GM18508 (cell line): ENCODE data around the gene TSKU.
"Not testable (repeated sequence)": the region's sequence is repeated elsewhere in the genome, so short reads cannot be mapped to it uniquely, and the experiment has no call there.

Source experiments
- ATAC-seq: cut with Tn5 transposase; IDR thresholded peaks from one replicate; pipeline ENCODE4 v1.9.1; 2021; ENCODE audit warnings: moderate number of reproducible peaks; ENCODE audit not compliant: insufficient read depth, unreplicated experiment

The TSKU gene

GRCh38 chr11:76786441-76787014 is 3.4 kb downstream of the TSKU start:
- ATAC-seq = no peak

- no peak for ATAC-seq
Observed at GRCh38 chr11:76787271-76787670, 4.1 kb downstream of the TSKU start.

- no peak for ATAC-seq
Observed at GRCh38 chr11:76787911-76788596, 4.9 kb downstream of the TSKU start.

GRCh38 chr11:76788661-76789442 is 5.7 kb downstream of the TSKU start:
- ATAC-seq = no peak

DNA sequence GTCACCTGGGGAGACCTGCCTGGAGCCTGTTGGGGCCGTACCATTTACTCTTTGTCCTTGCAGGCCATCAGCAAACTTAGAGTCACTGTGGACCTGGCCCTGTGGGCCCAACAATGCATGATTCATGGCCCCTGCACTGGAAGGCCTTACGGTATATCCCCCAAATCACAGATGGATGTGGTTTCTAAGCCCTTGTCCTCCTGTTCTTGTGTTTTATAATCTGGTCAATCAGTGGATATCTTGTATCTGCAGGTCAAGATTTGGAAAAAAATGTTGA is 6.2 kb downstream of the TSKU start:
- no peak for ATAC-seq

- ATAC-seq = no peak
Observed at GRCh38 chr11:76790251-76790650, 7.1 kb downstream of the TSKU start.

DNA sequence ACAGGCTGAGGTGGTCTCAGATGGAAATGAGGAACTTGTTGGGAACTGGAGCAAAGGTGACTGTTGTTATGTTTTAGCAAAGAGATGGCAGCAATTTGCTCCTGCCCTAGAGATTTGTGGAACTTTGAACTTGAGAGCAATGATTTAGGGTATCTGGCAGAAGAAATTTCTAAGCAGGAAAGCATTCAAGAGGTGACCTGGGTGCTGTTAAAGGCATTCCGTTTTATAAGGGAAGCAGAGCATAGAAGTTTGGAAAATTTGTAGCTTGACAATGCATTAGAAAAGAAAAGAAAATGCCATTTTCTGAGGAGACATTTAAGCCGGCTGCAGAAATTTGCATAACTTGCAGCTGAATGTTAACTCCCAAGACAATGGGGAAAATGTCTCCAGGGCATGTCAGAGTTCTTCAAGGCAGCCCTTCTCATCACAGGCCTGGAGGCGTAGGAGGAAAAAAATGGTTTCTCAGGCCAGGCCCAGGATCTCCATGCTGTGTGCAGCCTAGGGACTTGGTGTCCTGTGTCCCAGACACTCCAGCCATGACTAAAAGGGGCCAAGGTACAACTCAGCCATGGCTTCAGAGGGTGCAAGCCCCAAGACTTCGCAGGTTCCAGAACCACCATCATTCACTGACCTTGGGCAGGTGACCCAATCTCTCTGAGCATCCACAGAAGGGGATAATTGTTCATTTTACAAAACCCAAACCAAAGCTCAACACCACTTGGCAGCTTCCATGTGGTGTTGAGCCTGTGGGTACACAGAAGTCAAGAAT is 8.0 kb downstream of the TSKU start:
- not testable (repeated sequence) for ATAC-seq

DNA sequence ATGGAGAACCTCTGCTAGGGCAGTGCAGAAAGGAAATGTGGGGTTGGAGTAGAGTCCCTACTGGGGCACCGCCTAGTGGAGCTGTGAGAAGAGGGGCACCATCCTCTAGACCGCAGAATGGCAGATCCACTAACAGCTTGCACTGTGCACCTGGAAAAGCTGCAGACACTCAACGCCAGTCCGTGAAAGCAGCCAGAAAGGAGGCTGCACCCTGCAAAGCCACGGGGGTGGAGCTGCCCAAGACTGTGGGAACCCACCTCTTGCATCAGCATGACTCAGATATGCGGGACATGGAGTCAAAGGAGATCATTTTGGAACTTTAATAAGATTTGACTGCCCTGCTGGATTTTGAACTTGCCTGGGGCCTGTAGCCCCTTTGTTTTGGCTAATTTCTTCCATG is 8.7 kb downstream of the TSKU start:
- no peak for ATAC-seq

GRCh38 chr11:76792505-76793264 is 9.5 kb downstream of the TSKU start:
- no peak for ATAC-seq

- ATAC-seq = no peak
Observed at GRCh38 chr11:76793391-76794291, 10.5 kb downstream of the TSKU start.

DNA sequence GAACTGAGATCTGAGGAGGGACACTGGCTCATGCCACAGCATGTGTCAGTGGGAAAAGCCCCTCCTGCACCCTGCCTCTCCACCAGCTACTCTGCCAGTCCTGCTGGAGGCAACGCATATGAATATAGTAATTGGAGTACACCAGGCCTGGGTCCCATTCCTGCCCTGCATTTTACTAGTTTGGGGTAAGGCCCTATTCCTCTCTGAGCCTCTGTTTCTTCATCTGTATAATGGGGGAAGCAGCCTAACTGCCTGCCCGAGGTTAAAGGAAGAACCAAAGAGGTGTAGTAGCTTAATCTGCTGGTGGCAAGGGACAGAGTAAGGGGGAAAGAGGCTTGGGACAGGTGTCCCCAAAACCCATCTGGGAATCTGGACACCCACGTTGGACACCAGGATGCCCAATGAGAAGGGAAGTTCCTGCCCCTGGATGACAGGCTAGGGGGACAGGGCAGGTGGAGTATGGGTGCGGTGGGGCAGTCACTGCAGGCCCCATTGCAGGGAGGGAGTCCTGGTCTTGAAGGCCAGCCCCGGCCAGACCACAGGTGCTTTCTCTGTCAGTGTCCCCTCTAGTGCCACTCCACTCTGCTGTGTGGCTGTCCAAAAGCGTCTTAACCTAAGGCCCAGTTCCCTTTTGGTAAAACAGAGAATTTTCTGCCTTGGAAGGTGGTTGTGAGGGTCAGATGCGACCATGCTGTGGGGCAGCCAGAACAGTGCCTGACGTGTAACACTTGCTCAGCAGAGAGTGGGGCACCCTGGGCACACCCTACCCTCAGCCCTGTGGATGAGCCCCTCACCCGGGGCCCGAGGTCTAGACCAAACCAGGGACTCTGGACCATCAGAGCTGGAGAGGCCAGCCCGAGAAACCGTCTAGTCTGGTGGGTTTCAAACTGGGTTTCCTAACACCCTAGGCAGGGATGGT is 11.5 kb downstream of the TSKU start:
- no peak for ATAC-seq

GRCh38 chr11:76795290-76795935 is 12.3 kb downstream of the TSKU start:
- ATAC-seq = no peak

DNA sequence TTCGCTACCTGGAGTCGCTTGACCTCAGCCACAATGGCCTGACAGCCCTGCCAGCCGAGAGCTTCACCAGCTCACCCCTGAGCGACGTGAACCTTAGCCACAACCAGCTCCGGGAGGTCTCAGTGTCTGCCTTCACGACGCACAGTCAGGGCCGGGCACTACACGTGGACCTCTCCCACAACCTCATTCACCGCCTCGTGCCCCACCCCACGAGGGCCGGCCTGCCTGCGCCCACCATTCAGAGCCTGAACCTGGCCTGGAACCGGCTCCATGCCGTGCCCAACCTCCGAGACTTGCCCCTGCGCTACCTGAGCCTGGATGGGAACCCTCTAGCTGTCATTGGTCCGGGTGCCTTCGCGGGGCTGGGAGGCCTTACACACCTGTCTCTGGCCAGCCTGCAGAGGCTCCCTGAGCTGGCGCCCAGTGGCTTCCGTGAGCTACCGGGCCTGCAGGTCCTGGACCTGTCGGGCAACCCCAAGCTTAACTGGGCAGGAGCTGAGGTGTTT is 12.8 kb downstream of the TSKU start:
- ATAC-seq = no peak

DNA sequence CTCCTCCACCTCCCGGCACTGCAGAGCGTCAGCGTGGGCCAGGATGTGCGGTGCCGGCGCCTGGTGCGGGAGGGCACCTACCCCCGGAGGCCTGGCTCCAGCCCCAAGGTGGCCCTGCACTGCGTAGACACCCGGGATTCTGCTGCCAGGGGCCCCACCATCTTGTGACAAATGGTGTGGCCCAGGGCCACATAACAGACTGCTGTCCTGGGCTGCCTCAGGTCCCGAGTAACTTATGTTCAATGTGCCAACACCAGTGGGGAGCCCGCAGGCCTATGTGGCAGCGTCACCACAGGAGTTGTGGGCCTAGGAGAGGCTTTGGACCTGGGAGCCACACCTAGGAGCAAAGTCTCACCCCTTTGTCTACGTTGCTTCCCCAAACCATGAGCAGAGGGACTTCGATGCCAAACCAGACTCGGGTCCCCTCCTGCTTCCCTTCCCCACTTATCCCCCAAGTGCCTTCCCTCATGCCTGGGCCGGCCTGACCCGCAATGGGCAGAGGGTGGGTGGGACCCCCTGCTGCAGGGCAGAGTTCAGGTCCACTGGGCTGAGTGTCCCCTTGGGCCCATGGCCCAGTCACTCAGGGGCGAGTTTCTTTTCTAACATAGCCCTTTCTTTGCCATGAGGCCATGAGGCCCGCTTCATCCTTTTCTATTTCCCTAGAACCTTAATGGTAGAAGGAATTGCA is 13.5 kb downstream of the TSKU start:
- ATAC-seq = no peak

- ATAC-seq = no peak
Observed at GRCh38 chr11:76797341-76798201, 14.4 kb downstream of the TSKU start.

- ATAC-seq = no peak
Observed at GRCh38 chr11:76798202-76798581, 15.0 kb downstream of the TSKU start.
